HG02642 (cell line): ENCODE results near the gene F2RL2.
A peak's percentile ranks its signal among the peaks of the same experiment; 100 is the strongest.
"Not testable (repeated sequence)": the region's sequence is repeated elsewhere in the genome, so short reads cannot be mapped to it uniquely, and the experiment has no call there.

Experiments
- ATAC-seq: cut with Tn5 transposase; IDR thresholded peaks from one replicate; pipeline ENCODE4 v1.9.1; 2021; ENCODE audit warnings: mild to moderate bottlenecking; ENCODE audit not compliant: unreplicated experiment, poor library complexity

F2RL2 gene

DNA sequence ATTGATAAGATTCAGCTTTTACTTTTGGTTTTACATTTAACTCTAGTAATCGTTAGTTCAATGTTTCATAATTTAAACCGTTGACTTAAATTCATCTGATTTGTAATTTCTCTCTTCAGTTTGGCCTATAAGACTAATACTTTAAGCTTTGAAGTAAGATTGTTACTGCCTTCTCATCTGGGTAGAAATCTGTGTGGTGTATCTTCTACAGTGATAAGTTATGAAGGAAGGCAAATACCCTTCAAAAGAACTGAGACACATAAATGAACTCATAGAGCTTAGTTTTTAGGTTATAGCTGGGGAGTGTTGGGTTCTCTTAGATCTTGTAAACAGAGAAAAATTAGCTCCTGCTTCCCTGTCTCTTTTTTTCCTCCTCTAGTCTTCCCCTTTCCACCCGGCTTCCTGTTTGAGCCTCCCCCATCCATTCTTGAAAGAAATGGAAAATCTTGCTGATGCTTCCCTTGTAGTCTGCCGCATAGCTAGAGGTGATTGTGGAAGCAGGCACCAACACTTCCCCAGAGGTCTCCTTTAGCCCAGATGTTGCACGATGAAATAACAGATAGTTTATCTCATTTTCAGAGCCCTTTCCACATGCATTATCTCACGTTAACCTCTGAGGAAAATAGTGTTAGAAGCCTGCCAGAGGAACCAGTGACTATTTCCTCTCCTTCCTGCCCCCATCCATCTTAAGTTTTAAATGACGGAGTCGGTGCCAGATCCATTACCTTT lies 2.0 kb upstream of the F2RL2 start:
- no peak for ATAC-seq

DNA sequence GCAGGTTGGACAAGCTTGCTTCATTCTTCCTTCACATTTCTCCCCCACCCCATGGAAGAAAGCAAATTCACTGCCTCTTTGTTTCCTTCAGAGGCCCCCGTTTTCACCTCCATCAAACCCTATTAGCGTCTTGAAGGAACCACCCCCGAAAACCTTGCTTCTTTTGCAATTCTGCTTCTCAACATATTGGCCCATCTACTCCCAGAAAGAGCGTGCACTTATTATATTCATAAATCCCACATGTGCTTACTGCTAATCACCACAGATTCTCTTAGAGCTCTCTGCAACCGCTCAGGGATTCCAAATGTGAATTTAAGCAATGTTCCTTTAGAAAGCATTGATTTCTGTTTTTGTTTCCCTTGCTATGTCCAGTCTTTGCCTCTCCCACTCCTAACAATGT lies 1.1 kb downstream of the F2RL2 start:
- ATAC-seq, result no peak

DNA sequence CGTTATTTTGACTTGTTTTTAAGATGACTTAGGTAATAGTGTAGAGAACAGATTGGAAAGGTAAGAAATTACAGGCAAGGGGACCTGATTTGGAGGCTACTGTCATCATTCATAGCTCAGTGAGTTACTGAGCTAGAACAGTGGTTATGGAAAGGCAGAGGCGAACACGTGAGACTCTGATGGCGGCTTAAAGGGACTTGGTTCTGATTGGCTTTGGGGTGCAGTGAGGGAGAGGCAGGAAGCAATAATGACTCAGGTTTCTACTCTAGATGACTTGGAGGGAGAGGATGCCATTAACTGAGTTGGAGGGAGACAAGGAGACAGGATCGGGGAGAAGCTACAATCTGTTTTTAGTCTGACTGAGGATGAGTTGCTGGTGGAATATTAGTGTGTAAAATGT lies 3.0 kb downstream of the F2RL2 start:
- no peak for ATAC-seq

DNA sequence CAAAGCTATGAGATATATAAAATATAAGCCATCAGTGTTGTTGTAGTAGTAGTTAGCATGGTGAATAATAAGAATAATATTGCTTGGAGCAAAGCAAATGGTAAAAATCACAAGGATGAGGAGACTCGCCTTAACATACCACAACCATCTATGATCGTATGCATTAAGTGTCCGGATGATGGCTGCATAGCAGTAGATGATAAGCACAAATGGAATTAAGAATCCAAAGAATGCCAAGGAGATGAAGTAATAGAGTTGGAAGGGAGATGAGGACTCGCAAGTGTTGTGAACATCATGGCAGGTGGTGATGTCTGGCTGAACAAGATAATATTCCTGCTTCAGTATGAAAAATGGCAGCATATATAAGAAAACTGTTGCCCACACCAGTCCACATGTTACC lies 5.5 kb downstream of the F2RL2 start:
- no peak for ATAC-seq

DNA sequence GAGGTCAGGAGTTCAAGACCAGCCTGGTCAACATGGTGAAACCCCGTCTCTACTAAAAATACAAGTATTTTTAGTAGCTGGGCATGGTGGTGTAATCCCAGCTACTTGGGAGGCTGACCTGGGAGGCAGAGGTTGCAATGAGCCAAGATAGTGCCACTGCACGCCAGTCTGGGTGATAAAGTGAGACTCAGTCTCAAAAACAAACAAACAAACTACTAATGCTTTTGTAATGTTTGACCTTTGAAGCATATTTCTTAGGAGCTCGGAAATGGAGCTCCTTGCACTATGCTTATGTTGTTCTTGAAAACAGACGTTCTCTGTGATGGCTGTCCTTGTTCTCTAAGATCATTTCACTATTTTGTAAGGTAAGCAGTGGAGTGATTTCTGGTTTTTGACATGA lies 6.0 kb downstream of the F2RL2 start:
- no peak for ATAC-seq

DNA sequence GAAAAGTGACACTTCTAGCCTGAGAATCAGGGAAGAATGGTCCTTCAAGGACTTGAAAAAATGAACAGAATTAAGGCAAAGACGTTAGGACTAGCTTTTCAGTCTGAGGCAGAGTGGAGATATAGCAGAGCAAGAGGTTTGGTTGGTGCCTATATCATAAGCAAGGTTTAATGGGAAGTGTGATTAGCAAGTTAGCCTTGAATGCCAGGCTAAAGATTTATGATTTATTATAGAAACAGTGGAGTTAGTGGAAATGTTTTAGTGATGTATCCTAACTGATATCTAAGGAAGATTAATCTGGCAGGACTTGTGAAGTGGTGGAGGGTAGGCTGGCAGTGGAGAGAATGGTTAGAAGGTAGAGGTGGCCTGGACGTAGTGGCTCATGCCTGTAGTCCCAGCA lies 7.0 kb downstream of the F2RL2 start:
- ATAC-seq, result no peak

DNA sequence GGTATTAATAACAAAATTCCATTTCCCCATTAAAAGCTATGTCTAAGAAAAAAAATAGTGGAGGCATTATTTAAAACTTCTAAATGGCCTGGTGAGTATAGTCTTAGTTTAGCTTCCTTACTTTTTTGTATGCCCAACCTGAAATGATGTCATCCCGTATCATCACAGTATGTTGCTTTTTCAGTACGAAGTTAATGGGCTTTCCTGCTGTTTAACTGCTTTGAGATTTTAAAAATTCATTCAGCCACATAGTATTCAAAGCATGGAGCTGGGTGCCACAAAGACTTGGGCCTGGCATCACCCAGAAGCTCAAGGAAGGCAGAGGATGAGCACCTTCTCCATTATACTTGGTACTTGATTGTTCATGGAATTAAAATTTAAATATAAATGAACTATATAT lies 7.4 kb downstream of the F2RL2 start:
- no peak for ATAC-seq

DNA sequence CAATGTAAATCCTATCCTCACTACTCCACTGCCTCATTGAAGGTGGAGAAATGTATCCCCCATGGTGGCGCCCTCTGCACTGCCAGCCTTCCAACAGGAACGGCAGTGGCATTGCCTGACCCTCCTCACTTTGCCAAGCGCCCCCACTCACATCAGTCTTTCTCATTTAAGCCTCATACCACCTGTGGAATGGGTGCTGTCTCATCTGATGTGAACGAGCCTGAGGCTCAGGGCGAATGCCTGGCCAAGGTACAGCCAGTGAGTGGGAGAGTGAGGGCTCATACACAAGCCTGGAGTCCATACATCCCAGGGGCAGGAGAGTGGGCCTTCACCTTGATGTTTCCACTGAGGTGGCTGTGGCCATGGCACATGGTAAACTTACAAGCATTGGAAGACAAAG lies 10.3 kb downstream of the F2RL2 start:
- no peak for ATAC-seq

DNA sequence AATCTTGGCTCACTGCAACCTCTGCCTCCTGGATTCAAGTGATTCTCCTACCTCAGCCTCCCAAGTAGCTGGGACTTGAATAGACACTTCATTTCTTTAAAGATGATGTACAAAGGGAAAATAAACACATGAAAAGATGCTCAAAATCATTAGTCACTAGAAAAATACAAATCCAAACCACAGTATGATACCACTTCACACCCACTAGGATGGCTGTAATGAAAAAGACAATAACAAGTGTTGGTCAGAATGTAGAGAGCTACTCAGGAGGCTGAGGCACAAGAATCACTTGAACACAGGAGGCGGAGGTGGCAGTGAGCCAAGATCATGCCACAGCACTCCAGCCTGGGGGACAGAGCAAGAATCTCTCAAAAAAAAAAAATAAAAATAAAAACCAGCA lies 13.0 kb downstream of the F2RL2 start:
- no peak for ATAC-seq

DNA sequence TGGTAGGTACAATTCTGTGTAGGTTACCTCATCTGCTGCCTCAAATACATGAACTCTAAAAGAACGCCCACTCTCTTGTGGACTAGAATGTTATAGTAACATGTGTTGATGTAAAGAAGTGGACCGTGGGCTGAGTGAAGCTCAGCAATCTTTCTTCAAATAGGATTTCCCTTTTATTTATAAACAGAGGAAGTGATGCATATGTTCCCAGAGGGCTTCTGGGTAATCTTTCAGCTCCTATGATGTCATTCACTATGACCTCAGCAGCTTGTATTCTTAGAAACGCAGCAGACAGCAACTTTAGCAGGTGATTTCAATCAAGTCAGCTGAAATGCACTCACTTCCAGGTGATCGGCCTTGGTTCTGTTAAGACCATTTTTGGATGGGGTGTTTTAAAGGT lies 14.4 kb downstream of the F2RL2 start:
- no peak for ATAC-seq

DNA sequence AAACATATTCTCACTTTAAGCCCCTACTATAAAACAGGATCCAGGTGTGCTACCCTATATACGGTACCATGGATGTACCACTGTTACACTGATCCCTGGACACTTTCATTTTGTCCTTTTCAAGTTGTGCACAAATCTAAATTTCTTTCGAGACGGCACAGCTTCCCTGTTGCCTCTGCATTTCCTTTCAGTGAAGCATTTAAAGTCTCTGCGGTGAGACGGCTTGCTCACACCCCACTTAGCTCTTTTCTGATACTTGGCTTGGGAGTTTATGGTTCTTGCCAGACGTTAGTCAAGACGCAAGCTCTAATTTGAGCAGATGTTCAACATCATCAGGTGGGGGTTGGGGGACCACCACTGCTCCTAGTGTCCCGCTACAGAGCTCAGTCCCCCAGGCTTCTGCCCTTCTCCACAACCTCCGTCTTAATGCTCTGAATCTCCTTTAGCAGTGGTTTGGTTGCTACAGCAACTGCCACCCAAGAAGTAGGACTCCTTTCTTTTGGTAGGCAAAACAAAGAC lies 15.8 kb downstream of the F2RL2 start:
- ATAC-seq, result peak; percentile 48

DNA sequence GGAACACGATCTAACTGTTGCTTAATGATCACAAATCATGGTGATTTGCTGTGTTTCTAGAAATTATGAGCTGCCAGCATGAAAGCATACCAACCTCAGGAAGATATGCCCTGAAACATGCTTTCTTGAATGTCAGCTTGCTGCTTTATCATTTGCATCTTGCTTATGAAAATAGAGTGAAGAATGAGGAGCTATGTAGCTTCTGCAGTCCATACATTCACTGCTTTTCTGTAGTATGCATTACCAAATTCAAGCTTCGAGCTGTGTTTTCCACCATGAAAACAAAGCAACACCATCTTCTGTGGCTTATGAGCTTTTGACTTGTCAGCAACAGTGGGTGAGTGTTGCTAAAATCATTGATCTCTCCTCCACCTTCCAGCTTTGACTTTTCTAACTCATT lies 16.5 kb downstream of the F2RL2 start:
- ATAC-seq, result peak; percentile 38

DNA sequence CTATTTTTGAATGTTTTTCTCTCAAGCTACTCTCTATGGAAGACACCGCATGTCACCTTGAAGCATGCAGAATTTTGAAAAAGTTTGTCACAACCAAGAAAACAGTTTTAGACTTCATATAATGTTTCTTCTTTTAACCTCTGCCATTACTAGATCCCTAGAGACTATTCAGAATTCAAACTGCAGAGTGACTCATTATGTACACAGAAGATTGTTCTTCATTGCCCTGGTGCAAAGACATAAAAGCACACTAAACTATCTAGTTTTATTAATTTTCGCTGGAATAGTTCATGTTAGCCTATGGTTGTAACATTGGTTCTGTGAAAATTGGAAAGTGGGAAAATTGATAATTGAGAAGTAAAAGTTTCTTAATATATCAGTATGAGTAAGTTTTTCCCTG lies 18.4 kb downstream of the F2RL2 start:
- ATAC-seq, result no peak

DNA sequence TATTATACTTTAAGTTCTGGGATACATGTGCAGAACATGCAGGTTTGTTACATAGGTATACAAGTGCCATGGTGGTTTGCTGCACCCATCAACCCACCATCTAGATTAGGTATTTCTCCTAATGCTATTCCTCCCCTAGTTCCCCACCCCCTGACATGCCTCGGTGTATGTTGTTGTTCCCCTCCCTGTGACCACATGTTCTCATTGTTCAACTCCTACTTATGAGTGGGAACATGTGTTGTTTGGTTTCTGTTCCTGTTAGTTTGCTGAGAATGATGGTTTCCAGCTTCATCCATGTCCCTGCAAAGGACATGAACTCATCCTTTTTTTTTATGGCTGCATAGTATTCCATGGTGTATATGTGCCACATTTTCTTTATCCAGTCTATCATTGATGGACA lies 19.2 kb downstream of the F2RL2 start:
- not testable (repeated sequence) for ATAC-seq

DNA sequence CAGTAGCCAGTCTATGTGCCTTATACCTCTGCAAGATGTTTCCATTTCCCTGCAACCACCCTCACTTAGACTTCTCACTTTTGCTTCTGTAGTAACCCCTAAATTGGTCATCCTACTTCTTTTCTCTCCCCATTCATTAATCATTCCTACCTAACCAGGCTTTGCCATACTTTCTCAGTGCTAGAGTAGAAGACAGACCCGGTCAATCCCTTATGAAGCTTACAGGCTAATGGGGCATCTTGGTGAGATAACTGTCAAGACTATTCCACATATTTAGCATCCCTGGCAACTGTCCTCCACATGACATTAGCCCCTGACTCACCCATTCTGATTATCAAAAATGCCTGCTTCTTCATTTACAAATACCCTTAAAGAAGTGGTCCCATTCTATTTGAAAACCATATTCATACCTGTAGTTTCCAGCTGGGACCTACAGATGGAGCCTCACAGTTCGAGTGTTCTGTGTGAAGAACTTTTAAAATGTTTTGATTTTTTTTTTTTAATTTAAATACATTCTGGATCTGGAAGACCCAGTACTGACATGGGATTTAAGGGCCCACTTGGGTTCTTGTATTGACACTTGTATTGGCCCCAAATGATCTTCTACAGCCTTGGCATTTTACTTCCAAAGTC lies 21.0 kb downstream of the F2RL2 start:
- ATAC-seq, result no peak

DNA sequence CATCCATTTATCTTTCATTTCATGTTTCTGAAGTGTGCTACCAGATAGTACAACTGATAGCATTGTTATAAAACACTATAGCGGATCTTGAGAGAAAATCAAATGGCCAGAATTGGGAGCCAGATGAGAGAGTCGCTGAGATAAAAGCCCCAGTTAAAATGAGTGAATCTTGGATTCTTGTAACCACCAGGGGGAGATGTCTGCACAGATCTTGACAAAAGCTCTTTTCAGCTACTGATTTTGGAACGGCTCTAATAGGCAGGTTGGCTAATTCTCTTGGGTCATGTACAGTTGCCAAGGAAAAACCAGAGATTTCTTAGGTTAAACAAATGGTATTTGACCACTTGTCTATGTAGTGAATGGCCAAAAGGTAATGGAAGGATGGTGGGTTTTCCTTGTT lies 21.7 kb downstream of the F2RL2 start:
- no peak for ATAC-seq

DNA sequence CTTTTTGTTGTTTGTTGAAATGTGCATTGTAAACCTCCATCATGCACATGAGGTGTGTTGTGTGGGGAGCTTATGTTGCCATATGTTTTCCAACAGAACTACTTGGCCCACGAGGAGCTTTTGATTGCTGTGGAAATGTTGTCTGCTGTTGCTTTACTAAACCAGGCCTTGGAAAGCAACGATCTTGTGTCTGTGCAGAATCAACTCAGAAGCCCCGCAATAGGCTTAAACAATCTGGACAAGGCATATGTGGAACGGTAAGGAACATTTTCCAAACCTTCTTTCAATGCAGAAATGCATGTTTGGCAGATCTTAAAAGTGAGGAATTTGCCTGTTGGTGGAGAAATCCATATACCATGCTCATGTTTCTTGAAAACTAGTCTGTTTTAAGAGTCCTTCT lies 22.5 kb downstream of the F2RL2 start:
- no peak for ATAC-seq

DNA sequence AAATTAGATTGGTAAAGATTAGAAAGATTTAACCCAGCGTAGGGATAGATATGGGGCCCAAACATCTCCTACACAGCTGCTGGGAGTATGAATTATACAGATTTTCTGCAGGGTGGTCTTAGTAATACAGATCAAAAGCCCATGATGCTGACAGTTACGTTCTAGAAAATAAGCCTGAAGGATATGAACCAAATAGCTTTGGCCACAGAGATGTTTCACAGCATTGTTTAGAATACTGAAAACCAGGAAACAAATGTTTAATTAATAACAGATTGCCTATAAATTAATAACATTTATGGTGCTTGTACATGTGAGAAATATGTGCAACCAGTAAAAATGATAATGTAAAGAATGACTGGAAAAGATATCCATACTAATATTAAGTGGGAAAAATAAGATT lies 24.7 kb downstream of the F2RL2 start:
- no peak for ATAC-seq

DNA sequence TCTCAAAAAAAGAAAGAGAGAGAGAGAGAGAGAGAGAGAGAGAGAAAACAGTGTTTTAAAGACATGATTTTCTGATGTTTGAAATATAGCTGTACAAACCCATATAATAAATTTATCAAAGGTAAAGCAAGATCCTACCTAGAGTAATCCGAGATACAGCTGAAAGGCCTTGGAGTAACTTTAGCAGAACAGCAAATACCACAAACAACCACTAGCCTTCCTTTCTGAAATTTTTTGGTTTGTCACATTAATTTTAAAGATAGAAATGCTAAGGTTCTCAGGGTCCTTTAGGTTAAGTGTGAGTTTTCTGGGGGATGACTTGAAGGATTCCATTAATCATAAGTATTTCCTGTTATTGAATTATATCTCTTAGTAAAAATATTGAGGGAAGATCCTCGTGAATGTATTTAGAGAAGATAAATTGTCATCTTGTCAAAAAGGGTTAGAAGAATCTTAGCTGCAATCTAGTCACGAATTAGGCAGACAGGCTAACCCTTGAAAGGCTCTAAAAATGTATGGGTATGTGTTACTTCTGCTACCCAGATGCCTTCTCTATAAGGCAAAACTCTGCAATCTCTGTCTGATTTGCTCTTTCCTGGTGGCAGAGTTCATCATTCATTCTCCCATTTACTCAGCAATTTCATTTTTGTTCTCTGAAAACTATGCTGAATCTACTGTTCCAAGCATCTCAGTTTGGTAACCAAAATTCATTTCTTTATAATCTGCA lies 27.3 kb downstream of the F2RL2 start:
- no peak for ATAC-seq

DNA sequence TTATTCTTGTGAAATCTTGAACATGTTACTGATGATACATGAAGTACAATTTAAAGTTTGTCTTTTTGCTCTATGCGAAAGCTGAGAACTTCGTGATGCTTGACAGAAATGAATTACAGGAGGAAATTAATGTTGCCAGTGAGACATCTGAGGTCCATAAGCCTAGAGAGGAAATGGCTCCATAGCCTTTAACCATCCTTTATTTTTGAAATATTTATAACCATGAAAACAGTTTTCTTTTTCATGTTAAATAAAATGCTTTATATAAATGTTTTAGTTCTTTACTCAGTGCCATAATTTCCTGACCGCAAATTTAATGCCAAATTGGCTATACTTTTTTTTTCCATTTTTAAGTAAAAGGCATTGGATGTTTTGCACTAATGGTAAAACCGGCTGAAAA lies 29.1 kb downstream of the F2RL2 start:
- no peak for ATAC-seq

DNA sequence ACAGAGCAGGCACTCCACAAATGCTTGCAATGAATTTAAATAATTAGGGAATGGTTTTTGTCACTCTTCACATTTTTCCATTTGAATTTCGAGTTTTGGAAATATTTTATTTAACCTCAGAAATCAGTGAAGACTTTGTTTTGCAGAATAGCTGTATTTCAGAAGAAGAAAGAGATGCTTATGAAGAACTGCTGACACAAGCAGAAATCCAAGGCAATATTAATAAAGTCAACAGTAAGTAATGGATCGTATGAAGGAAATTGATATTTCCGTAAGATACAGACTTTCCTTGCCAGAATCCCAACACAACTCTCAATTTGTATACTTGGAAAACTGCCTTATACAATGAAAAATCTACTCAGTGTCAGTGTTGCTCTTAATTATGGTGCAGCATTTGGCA lies 30.5 kb downstream of the F2RL2 start:
- ATAC-seq, result no peak
